ENCODE data around the gene RPRD1B.

DNA sequence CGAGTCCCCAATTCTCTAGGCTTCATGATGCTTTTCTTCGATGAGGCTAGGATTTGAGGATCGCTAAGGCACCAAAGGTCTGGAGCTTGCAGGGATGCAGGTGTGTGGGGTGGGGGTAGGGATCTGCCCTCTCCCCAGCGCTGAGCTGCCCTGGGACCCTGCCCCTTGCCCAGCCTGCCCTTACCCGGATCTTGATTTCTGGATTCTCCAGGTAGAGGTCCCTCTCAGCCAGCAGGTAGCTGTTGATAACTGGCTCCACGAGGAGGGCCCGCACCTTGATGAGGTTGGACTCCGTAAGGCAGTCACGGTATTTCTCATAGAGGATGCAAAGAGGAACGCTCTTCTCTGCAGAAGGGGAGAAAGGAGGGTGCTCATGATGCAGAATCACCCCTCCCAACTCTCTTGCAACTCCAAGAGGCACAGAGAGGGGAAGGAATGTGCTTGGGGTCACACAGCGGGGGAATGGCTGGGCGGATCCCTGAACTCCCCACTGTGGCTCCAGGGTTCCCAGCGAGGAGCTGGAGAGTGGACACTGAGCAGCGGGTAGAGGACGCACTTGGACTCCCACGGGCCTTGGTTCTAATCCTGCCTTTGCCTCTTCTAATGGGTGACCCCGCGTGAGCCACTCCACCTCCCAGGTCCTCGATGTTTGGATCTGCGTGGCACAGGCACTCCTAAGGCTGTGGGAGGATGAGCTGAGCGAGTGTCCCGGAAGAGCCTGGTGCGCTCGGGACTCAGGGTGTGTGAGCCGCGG lies 98.8 kb downstream of the RPRD1B start:
- TF ChIP-seq POLR2A (IDR thresholded peaks at IDR 0.05; ENCODE audit: low read depth, low read length) (no peak), TAF1 (IDR thresholded peaks at IDR 0.05; ENCODE audit: low read depth, low read length) (no peak), POLR2AphosphoS5 (IDR thresholded peaks at IDR 0.05; ENCODE audit: low read depth, low read length) (no peak), PAX5 (IDR thresholded peaks at IDR 0.05; ENCODE audit: insufficient read depth, low read length, severe bottlenecking) (no peak), SPI1 (IDR thresholded peaks at IDR 0.05; ENCODE audit: low read depth, low read length) (no peak)
